Progenitor cell of endocrine pancreas (in vitro differentiated cells): Measurements from ENCODE around the gene LRRTM3. TPM values are rescaled to one million over a fixed set of nuclear protein-coding genes. Genes with fewer than 3 reads are reported as not detected.
A peak's percentile ranks its signal among the peaks of the same experiment; 100 is the strongest.

ENCODE experiments used
- DNase-seq: peaks from one replicate; pipeline ENCODE4 v3.0.0; 2021; ENCODE audit warnings: low spot score; ENCODE audit not compliant: unreplicated experiment
- H3K27ac Mint-ChIP-seq: 2 replicates; pipeline ENCODE4 v1.8.0; 2021; ENCODE audit warnings: mild to moderate bottlenecking, moderate library complexity, mixed read lengths
- H3K27me3 Mint-ChIP-seq: 2 replicates; pipeline ENCODE4 v1.8.0; 2021; ENCODE audit warnings: mixed read lengths
- H3K36me3 Mint-ChIP-seq: 2 replicates; pipeline ENCODE4 v1.8.0; 2022; ENCODE audit warnings: mixed read lengths; ENCODE audit not compliant: insufficient read depth
- H3K4me1 Mint-ChIP-seq: 2 replicates; pipeline ENCODE4 v1.8.0; 2021; ENCODE audit warnings: low read depth, mixed read lengths
- H3K4me3 Mint-ChIP-seq: 2 replicates; pipeline ENCODE4 v1.8.0; 2021; ENCODE audit warnings: low read depth, mild to moderate bottlenecking, moderate library complexity, mixed read lengths
- H3K9me3 Mint-ChIP-seq: 2 replicates; pipeline ENCODE4 v1.8.0; 2021; ENCODE audit warnings: low read depth, mixed read lengths
- total RNA-seq: library from RNA; stranded (reverse); gene quantifications from 2 replicates; pipeline ENCODE4 v1.2.1, GENCODE V29; 2021
- TF ChIP-seq, protein P1 (sequence below): fragments of 200-600 bp; sonication (generic); IDR thresholded peaks from one replicate; pipeline ENCODE4 v1.5.0; 2021; ENCODE audit warnings: antibody characterized with exemption, mild to moderate bottlenecking; ENCODE audit not compliant: unreplicated experiment

Gene LRRTM3
- total RNA-seq, 1 donor from 2014 or later, result not detected

DNA sequence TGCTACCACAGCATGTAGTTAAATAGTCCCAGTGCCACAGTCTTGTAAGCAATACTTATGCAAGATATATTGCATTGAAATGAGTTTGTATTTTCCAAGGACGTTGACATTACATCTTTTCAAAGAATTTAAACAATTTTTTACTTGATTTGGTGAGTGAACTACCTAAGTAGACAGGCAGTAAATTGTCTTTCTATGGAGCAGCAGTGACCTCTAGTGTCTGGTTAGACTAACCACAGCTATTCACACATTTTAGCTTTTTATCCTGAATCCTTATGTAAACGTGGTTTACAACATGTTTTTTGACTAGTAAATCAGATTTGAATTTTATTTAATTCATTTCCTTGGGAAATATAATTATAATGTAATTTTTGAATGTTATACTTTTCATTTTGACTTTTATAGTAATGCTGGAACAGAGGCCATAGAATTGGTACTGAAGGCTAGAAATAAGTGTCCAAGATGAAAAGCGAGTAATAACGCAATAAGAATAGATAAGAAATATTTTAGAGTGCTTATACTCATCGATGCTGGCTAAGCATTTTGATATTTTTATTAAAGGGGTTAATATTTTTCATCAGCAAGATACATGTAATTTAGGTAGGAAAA lies 5.6 kb downstream of the LRRTM3 start:
- Mint-ChIP-seq H3K4me3 (no peak overlapping the region), H3K4me1 (peaks cover 7% of the 10 kb centered on the region), H3K36me3 (no peaks in the 10 kb centered on the region), H3K9me3 (no peaks in the 10 kb centered on the region), H3K27ac (no peak overlapping the region), H3K27me3 (peaks cover 35% of the 10 kb centered on the region)
- no peak for DNase-seq
- TF ChIP-seq, protein P1, sequence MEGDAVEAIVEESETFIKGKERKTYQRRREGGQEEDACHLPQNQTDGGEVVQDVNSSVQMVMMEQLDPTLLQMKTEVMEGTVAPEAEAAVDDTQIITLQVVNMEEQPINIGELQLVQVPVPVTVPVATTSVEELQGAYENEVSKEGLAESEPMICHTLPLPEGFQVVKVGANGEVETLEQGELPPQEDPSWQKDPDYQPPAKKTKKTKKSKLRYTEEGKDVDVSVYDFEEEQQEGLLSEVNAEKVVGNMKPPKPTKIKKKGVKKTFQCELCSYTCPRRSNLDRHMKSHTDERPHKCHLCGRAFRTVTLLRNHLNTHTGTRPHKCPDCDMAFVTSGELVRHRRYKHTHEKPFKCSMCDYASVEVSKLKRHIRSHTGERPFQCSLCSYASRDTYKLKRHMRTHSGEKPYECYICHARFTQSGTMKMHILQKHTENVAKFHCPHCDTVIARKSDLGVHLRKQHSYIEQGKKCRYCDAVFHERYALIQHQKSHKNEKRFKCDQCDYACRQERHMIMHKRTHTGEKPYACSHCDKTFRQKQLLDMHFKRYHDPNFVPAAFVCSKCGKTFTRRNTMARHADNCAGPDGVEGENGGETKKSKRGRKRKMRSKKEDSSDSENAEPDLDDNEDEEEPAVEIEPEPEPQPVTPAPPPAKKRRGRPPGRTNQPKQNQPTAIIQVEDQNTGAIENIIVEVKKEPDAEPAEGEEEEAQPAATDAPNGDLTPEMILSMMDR, result peak; percentile 98

DNA sequence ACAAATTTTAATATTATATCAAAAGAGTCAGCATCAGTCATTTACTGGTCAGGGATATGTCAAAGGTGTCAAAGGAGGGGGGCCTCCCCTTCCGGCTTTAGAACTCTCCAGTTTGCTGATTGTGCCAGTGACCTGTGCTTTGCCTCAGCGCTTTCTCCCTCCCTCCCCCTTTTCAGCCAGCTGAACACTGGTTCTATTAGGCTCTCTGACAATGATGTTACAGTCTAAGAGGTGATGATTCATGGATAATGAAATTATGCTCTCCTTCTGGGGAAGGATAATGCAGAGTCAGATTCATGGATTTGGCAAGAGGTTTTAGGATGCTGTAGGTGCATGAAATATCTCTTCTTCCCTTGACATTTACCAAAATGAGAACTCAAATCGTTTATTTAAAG lies 6.1 kb downstream of the LRRTM3 start:
- Mint-ChIP-seq H3K4me3 (no peak overlapping the region), H3K27ac (no peak overlapping the region), H3K9me3 (no peaks in the 10 kb centered on the region), H3K27me3 (peaks cover 30% of the 10 kb centered on the region), H3K4me1 (peaks cover 7% of the 10 kb centered on the region), H3K36me3 (no peaks in the 10 kb centered on the region)
- TF ChIP-seq, protein P1, result no peak
- no peak for DNase-seq

DNA sequence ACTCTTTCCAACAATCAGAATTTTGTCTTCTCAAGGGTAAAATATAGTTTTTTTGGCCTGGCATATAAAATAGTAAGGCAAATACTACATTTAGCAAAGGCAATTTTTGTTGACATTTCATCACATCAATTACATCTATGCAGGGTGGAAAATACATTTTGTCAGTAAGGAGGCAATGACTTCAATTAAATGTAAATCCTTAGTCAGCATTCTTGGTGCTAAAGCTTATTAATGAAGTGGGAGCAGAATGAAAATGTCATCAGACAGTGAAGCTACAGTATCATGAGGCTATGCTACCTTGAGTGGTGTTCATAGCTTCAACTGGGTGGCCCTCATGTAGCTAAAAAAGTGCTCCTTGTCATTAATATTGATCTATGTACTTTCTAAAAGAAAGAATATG lies 8.9 kb downstream of the LRRTM3 start:
- no peaks in the 10 kb centered on the region for H3K36me3 Mint-ChIP-seq
- no peak overlapping the region for H3K4me3 Mint-ChIP-seq
- TF ChIP-seq, protein P1, result no peak

DNA sequence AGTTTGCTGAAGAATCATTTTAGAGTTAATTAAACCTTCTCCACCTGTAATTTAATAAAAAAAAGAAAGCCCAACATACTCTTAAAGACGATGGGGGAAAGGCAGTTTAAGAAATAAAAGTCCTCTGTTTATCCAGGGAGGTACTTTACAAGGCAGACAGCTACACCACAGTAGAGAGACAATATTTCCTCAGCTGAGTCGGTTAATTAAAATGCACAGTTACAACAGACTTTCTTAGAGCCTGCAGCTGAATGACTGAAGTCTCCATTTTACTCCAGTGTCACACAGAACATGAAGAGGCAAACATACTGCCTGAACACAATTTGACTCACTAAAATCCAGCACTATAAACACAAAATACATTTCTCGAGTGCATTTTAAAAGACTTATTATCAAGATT lies 15.1 kb downstream of the LRRTM3 start:
- Mint-ChIP-seq H3K9me3 (no peaks in the 10 kb centered on the region), H3K27ac (no peak overlapping the region), H3K27me3 (no peaks in the 10 kb centered on the region), H3K36me3 (no peaks in the 10 kb centered on the region), H3K4me3 (no peak overlapping the region), H3K4me1 (peaks cover 3% of the 10 kb centered on the region)
- TF ChIP-seq, protein P1, result no peak
- DNase-seq, result no peak

More for the DNA sequence above, 8.9 kb downstream of the LRRTM3 start:
- Mint-ChIP-seq H3K27me3 (peaks cover 2% of the 10 kb centered on the region), H3K9me3 (no peaks in the 10 kb centered on the region), H3K27ac (no peak overlapping the region), H3K4me1 (peaks cover 3% of the 10 kb centered on the region)
- DNase-seq, result no peak

DNA sequence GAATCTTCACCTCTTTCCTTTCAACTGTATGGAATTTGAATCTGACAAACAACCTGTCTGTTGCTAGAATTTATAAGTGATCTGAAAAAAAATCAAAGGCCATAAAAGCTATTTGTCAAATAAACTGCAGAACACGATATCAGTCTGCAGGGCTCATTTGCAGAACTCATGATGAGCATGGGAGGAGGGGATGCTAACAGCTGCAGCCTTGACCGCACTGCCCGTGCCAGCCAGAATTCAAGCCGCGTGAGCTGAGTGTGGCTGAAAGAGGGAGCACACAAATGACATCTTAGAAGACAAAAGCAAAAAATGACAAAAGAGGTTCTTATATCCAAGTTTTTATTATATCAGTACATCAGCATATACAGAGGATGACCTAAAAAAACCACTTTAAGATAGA lies 15.7 kb downstream of the LRRTM3 start:
- DNase-seq, result no peak
- Mint-ChIP-seq H3K4me1 (peaks cover 3% of the 10 kb centered on the region), H3K27me3 (no peaks in the 10 kb centered on the region), H3K36me3 (no peaks in the 10 kb centered on the region), H3K4me3 (no peak overlapping the region), H3K9me3 (no peaks in the 10 kb centered on the region), H3K27ac (no peak overlapping the region)
- TF ChIP-seq, protein P1, result no peak
